Stimulated activated naive CD4-positive, alpha-beta T cell treated with Interleukin-2 at 50 U/mL for 16 hours (primary cell): ENCODE results near the gene MAPK8IP1.
"Not testable (repeated sequence)": the region's sequence is repeated elsewhere in the genome, so short reads cannot be mapped to it uniquely, and the experiment has no call there.

ENCODE experiments used
- DNase-seq: peaks from one replicate; lab custom pipeline; 2025; lab: John Stamatoyannopoulos, UW

The MAPK8IP1 gene

GRCh38 chr11:45890886-45891550 lies 5.6 kb downstream of the MAPK8IP1 start:
- DNase-seq = no peak

- DNase-seq = no peak
Observed at GRCh38 chr11:45892856-45893255, 7.4 kb downstream of the MAPK8IP1 start.

- no peak for DNase-seq
Observed at GRCh38 chr11:45894555-45895247, 9.2 kb downstream of the MAPK8IP1 start.

GRCh38 chr11:45895553-45896259 lies 10.3 kb downstream of the MAPK8IP1 start:
- no peak for DNase-seq

GRCh38 chr11:45896422-45896984 lies 11.1 kb downstream of the MAPK8IP1 start:
- no peak for DNase-seq

GRCh38 chr11:45897556-45897955 lies 12.1 kb downstream of the MAPK8IP1 start:
- DNase-seq = no peak

GRCh38 chr11:45899086-45899447 lies 13.6 kb downstream of the MAPK8IP1 start:
- no peak for DNase-seq

GRCh38 chr11:45899448-45900174 lies 14.2 kb downstream of the MAPK8IP1 start:
- DNase-seq = peak; percentile 62

- DNase-seq = not testable (repeated sequence)
Observed at GRCh38 chr11:45900175-45900800, 14.8 kb downstream of the MAPK8IP1 start.

- DNase-seq = no peak
Observed at GRCh38 chr11:45900916-45901617, 15.6 kb downstream of the MAPK8IP1 start.

- DNase-seq = no peak
Observed at GRCh38 chr11:45901626-45902025, 16.2 kb downstream of the MAPK8IP1 start.

GRCh38 chr11:45902452-45903380 lies 17.3 kb downstream of the MAPK8IP1 start:
- no peak for DNase-seq

GRCh38 chr11:45904309-45904915 lies 19.0 kb downstream of the MAPK8IP1 start:
- DNase-seq = no peak

- DNase-seq = no peak
Observed at GRCh38 chr11:45905095-45905494, 19.6 kb downstream of the MAPK8IP1 start.

GRCh38 chr11:45905576-45905975 lies 20.1 kb downstream of the MAPK8IP1 start:
- DNase-seq = not testable (repeated sequence)

- no peak for DNase-seq
Observed at GRCh38 chr11:45906096-45906682, 20.7 kb downstream of the MAPK8IP1 start.

GRCh38 chr11:45906965-45907611 lies 21.6 kb downstream of the MAPK8IP1 start, which contains the start of gene FREY1:
TSS of gene FREY1 (minus strand) at chr11:45907271. CDS start at chr11:45907245, 26 bp downstream.
- no peak for DNase-seq

- no peak for DNase-seq
Observed at GRCh38 chr11:45907911-45908370, 22.5 kb downstream of the MAPK8IP1 start.
